IMR-90 (cell line): ENCODE results near the gene EBLN1.

Source experiments
- BHLHE40 ChIP-seq: fragments of 150-350 bp; IDR thresholded peaks from 2 replicates; pipeline ENCODE4 v1.6.1; 2016; ENCODE audit warnings: mild to moderate bottlenecking, low read depth, low read length
- CEBPB ChIP-seq: IDR thresholded peaks from 2 replicates; pipeline ENCODE4 v1.6.1; 2012; ENCODE audit warnings: low read depth, low read length, improper control_type of control experiment
- CTCF ChIP-seq: conservative IDR thresholded peaks from 2 replicates; pipeline ENCODE4 v1.5.1; 2012; ENCODE audit warnings: mild to moderate bottlenecking, low read depth, low read length, improper control_type of control experiment
- ELK1 ChIP-seq: fragments of 150-350 bp; IDR thresholded peaks from 2 replicates; pipeline ENCODE4 v1.6.1; 2016; ENCODE audit warnings: low read depth, mild to moderate bottlenecking, low read length, moderate library complexity, borderline replicate concordance
- FOS ChIP-seq: fragments of 150-350 bp; IDR thresholded peaks from 2 replicates; pipeline ENCODE4 v1.6.1; 2016; ENCODE audit warnings: low read depth, low read length
- MAFK ChIP-seq: IDR thresholded peaks from 2 replicates; pipeline ENCODE4 v1.6.1; 2012; ENCODE audit warnings: low read depth, low read length, improper control_type of control experiment
- MAZ ChIP-seq: IDR thresholded peaks from 2 replicates; pipeline ENCODE4 v1.6.1; 2012; ENCODE audit warnings: low read depth, mild to moderate bottlenecking, low read length, improper control_type of control experiment, moderate library complexity, borderline replicate concordance
- NFE2L2 ChIP-seq: fragments of 150-350 bp; IDR thresholded peaks from 2 replicates; pipeline ENCODE4 v1.6.1; 2016; ENCODE audit warnings: low read depth, mild to moderate bottlenecking, low read length
- POLR2A ChIP-seq: IDR thresholded peaks from 2 replicates; pipeline ENCODE4 v1.6.1; 2012; ENCODE audit warnings: mild to moderate bottlenecking, low read depth, low read length
- RAD21 ChIP-seq: IDR thresholded peaks from 2 replicates; pipeline ENCODE4 v1.6.1; 2012; ENCODE audit warnings: low read length, improper control_type of control experiment
- RCOR1 ChIP-seq: IDR thresholded peaks from 2 replicates; pipeline ENCODE4 v1.6.1; 2012; ENCODE audit warnings: mild to moderate bottlenecking, low read length, improper control_type of control experiment; ENCODE audit not compliant: insufficient replicate concordance
- RFX5 ChIP-seq: IDR thresholded peaks from 2 replicates; pipeline ENCODE4 v1.8.0; 2012; ENCODE audit warnings: low read depth, mild to moderate bottlenecking, low read length, moderate library complexity

- TF ChIP-seq CTCF (no peak), MAZ (no peak), FOS (no peak), RCOR1 (no peak), POLR2A (no peak), RFX5 (no peak), CEBPB (no peak), NFE2L2 (no peak), BHLHE40 (no peak), ELK1 (no peak), MAFK (no peak), RAD21 (no peak)
Measured at GRCh38 chr10:22193945-22194344, 23.9 kb downstream of the EBLN1 start.
